ENCODE measurements around the gene FADS3. TPM values are rescaled to one million over a fixed set of nuclear protein-coding genes. Genes with fewer than 3 reads are reported as not detected.
A peak's percentile ranks its signal among the peaks of the same experiment; 100 is the strongest.

FADS3 gene
- total RNA-seq, 1 experiment from 2014 or later: 65.8 TPM

DNA sequence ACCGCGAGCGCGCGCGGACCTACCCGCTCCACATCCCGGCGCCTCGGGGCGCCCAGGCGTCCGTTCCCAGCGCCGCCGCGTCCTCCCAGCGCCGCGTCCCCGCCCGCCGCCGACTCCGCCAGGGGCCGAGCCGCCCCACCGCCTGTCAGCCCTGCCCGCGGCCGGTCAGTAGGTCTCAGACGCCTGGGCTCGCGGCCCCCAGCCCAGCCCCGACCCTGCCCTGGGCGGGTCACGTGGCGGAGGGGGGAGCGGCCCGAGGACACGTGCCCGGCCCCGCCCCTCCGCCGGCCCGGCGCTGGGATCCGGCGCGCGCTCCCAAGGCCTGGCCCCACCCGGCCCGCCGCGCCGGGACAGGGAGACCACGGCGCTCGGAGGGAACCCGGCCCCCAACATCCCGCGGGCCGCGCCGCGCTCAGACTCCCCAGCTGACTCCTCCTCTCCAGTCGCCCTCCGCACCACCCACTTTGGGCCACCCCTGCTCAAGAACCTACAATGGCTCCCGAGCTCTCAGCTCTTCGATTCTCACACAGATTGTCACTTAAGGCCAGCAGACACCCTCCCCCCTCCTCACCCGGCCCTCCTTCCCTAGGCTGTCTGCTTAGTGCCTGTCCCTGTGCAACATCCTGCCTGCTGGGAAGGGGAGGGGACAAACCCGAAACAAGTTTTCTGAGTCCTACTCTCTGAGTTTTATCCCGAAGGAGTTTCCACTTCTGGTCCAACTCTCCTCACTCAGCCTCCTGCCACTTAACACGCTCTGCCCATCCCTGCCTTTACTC, 26.2 kb upstream of the FADS3 start, which contains the start of gene RAB3IL1:
Gene RAB3IL1, minus strand, starts transcription at position 233 of the 776 bp plus-strand sequence. Its CDS starts 199 bp downstream, at position 34.
- Histone ChIP-seq H3K27ac (ENCODE audit: low read depth, low read length) (peak within 1 kb of the TSS; percentile 33; the same call in 1 of the 2 replicates), H3K4me1 (ENCODE audit: control insufficient read depth in 1 of 2, insufficient read depth in 2 of 2, low read length in 2 of 2) (peaks cover 5 to 16% of the 10 kb centered on the region in 2 experiments; a peak in 3 of 4 replicates), H4K20me1 (ENCODE audit: insufficient read depth) (no peaks in the 10 kb centered on the region), H3K4me2 (ENCODE audit: low read length) (peak within 1 kb of the TSS; percentile 88), H3K4me3 (replicated peaks in 1 of 2; ENCODE audit: low read depth in 1 of 2, low read length in 2 of 2) (peak within 1 kb of the TSS; percentile 51 to 64), H3K9ac (ENCODE audit: low read length) (peak within 1 kb of the TSS; percentile 65), H3K79me2 (ENCODE audit: insufficient read depth, low read length) (no peaks in the 10 kb centered on the region), H2AFZ (ENCODE audit: low read depth, low read length, poor library complexity, severe bottlenecking) (peak within 1 kb of the TSS; percentile 78), H3K36me3 (ENCODE audit: control insufficient read depth in 1 of 2, insufficient read depth in 2 of 2, low read length in 2 of 2) (no peaks in the 10 kb centered on the region), H3K27me3 (ENCODE audit: insufficient read depth, low read length) (no peaks in the 10 kb centered on the region), H3K9me3 (ENCODE audit: control insufficient read depth in 1 of 2, insufficient read depth in 1 of 2, low read depth in 1 of 2, low read length in 2 of 2) (no peaks in the 10 kb centered on the region), H3K9me2 (ENCODE audit: insufficient read depth) (no peaks in the 10 kb centered on the region)
- POLR2A ChIA-PET: interaction anchor here (0.6 kb wide), 1 partner anchor 54 kb away, joined by 3 read pairs; no protein-coding TSS in a partner anchor
- BruUV-seq (replicated peaks): no TSS peak
- DNase-seq (ENCODE audit: low read depth, low spot score) (no peak), ATAC-seq (peak; percentile 86)
- TF ChIP-seq ZFX (IDR thresholded peaks at IDR 0.05) (peak; percentile 43; the same call in 1 of the 2 replicates), EZH2 (IDR thresholded peaks at IDR 0.05) (no peak), POLR2AphosphoS5 (IDR thresholded peaks at IDR 0.05; ENCODE audit: low read depth, low read length) (peak; percentile 46; the same call in 1 of the 2 replicates), POLR2A (IDR thresholded peaks at IDR 0.05; ENCODE audit: borderline replicate concordance, extremely low read depth, insufficient read depth, insufficient read length) (no peak)
- RAD21 ChIA-PET (ENCODE audit: low non-redundant PET in 1 of 2, low total read pairs in 2 of 2, uncharacterized antibody in 2 of 2, unreplicated experiment in 2 of 2): no interaction called here
- CTCF ChIA-PET: interaction anchor here (0.7 kb wide), 1 partner anchor 190 kb away, joined by 3 read pairs; no protein-coding TSS in a partner anchor
- intact Hi-C loops (cut with micrococcal nuclease): no loop called here

DNA sequence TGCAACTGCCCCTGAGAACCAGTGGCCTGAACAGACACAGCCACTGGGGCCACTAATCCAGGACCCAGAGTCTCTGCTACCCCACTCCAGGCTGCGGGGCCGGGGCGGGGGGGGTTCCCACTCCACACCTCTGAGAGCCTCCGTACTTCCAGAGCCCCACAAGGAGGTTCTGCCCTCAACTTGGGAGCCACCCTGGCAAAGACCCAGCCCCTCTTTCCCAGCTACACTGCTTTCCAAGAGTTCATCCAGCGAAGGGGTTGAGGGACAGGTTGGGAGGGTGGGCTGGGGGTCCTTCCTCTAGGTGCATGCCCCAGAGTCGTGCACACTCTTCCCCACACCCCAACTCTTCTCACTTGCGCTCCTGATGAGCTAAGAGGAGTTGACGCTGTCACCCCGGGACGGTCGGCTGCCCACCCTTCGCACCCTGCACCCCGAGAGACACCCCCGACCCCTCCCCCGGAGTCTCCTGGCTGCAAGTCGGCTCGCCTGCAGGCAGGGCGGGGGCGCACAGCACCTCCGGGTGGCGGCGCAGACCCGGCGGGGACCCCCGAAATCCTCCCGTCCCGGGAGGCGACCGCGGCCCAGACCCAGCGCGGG, 25.5 kb upstream of the FADS3 start:
- intact Hi-C loops (cut with micrococcal nuclease): no loop called here
- ChIA-PET POLR2A (interaction anchor here (0.6 kb wide), 1 partner anchor 55 kb away, joined by 3 read pairs; no protein-coding TSS in a partner anchor), RAD21 (ENCODE audit: low non-redundant PET in 1 of 2, low total read pairs in 2 of 2, uncharacterized antibody in 2 of 2, unreplicated experiment in 2 of 2) (no interaction called here), CTCF (no interaction called here)
- BruUV-seq (replicated peaks): no TSS peak
- no peak overlapping the region for H2AFZ ChIP-seq (ENCODE audit: low read depth, low read length, poor library complexity, severe bottlenecking)
- peak overlapping the region; percentile 88 for H3K4me2 ChIP-seq (ENCODE audit: low read length)
- peaks cover 5 to 16% of the 10 kb centered on the region in 2 experiments; a peak in 3 of 4 replicates for H3K4me1 ChIP-seq (ENCODE audit: control insufficient read depth in 1 of 2, insufficient read depth in 2 of 2, low read length in 2 of 2)
- H3K9me3 ChIP-seq (ENCODE audit: control insufficient read depth in 1 of 2, insufficient read depth in 1 of 2, low read depth in 1 of 2, low read length in 2 of 2): no peaks in the 10 kb centered on the region
- H4K20me1 ChIP-seq (ENCODE audit: insufficient read depth): no peaks in the 10 kb centered on the region
- DNase-seq (ENCODE audit: low read depth, low spot score) (no peak), ATAC-seq (no peak)
- H3K9ac ChIP-seq (ENCODE audit: low read length): peak overlapping the region; percentile 65
- no peak for TF ChIP-seq SP1 (IDR thresholded peaks at IDR 0.05; ENCODE audit: low read depth)
- no peak for TF ChIP-seq POLR2A (IDR thresholded peaks at IDR 0.05; ENCODE audit: borderline replicate concordance, extremely low read depth, insufficient read depth, insufficient read length)
- no peak for TF ChIP-seq FOSL1 (IDR thresholded peaks at IDR 0.05; ENCODE audit: low read depth)
- peak overlapping the region; percentile 51 to 64 for H3K4me3 ChIP-seq (replicated peaks in 1 of 2; ENCODE audit: low read depth in 1 of 2, low read length in 2 of 2)
- H3K9me2 ChIP-seq (ENCODE audit: insufficient read depth): no peaks in the 10 kb centered on the region
- no peaks in the 10 kb centered on the region for H3K27me3 ChIP-seq (ENCODE audit: insufficient read depth, low read length)
- H3K27ac ChIP-seq (ENCODE audit: low read depth, low read length): peak overlapping the region; percentile 33; the same call in 1 of the 2 replicates
- H3K36me3 ChIP-seq (ENCODE audit: control insufficient read depth in 1 of 2, insufficient read depth in 2 of 2, low read length in 2 of 2): no peaks in the 10 kb centered on the region
- no peaks in the 10 kb centered on the region for H3K79me2 ChIP-seq (ENCODE audit: insufficient read depth, low read length)

Measured in HCT116 (cell line).